ENCODE measurements around the gene NCKAP5. TPM values are rescaled to one million over a fixed set of nuclear protein-coding genes. Genes with fewer than 3 reads are reported as not detected.

Gene NCKAP5
- total and polyA plus RNA-seq, 2 of the 13 experiments (the other 11 are each of a cell fraction or from before 2014, with no cell fraction given) = 0.01 TPM; not detected in 1

DNA sequence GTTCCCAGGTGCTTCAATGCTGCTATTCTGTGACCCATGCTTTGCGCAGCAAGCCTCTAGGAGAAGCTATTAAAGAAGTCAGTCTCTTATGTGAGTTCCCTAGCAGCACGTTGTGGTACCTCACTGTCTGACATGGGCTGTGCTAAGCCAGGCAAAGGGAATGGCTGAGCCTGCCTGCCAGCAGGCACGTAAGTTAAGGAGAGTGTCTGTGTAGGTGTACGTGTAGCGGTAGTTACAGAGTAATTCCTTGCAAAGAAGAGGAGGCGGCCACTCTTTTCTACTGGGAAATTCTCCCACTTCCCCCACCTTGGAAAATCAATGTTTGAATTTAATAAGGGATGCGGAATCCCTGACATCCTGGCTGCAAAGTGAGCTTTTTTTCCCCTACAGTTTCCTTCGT, 774.7 kb downstream of the NCKAP5 start (continued):
- TF ChIP-seq, protein P1, sequence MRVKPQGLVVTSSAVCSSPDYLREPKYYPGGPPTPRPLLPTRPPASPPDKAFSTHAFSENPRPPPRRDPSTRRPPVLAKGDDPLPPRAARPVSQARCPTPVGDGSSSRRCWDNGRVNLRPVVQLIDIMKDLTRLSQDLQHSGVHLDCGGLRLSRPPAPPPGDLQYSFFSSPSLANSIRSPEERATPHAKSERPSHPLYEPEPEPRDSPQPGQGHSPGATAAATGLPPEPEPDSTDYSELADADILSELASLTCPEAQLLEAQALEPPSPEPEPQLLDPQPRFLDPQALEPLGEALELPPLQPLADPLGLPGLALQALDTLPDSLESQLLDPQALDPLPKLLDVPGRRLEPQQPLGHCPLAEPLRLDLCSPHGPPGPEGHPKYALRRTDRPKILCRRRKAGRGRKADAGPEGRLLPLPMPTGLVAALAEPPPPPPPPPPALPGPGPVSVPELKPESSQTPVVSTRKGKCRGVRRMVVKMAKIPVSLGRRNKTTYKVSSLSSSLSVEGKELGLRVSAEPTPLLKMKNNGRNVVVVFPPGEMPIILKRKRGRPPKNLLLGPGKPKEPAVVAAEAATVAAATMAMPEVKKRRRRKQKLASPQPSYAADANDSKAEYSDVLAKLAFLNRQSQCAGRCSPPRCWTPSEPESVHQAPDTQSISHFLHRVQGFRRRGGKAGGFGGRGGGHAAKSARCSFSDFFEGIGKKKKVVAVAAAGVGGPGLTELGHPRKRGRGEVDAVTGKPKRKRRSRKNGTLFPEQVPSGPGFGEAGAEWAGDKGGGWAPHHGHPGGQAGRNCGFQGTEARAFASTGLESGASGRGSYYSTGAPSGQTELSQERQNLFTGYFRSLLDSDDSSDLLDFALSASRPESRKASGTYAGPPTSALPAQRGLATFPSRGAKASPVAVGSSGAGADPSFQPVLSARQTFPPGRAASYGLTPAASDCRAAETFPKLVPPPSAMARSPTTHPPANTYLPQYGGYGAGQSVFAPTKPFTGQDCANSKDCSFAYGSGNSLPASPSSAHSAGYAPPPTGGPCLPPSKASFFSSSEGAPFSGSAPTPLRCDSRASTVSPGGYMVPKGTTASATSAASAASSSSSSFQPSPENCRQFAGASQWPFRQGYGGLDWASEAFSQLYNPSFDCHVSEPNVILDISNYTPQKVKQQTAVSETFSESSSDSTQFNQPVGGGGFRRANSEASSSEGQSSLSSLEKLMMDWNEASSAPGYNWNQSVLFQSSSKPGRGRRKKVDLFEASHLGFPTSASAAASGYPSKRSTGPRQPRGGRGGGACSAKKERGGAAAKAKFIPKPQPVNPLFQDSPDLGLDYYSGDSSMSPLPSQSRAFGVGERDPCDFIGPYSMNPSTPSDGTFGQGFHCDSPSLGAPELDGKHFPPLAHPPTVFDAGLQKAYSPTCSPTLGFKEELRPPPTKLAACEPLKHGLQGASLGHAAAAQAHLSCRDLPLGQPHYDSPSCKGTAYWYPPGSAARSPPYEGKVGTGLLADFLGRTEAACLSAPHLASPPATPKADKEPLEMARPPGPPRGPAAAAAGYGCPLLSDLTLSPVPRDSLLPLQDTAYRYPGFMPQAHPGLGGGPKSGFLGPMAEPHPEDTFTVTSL (CRISPR knock-in tag; IDR thresholded peaks at IDR 0.05; ENCODE audit: borderline replicate concordance) = no peak
- TF ChIP-seq, protein P2, sequence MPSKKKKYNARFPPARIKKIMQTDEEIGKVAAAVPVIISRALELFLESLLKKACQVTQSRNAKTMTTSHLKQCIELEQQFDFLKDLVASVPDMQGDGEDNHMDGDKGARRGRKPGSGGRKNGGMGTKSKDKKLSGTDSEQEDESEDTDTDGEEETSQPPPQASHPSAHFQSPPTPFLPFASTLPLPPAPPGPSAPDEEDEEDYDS (CRISPR knock-in tag; IDR thresholded peaks at IDR 0.05) = no peak
- TF ChIP-seq ASH2L (IDR thresholded peaks at IDR 0.05; ENCODE audit: insufficient read length, low read depth, low read length) (no peak), ELF3 (CRISPR knock-in tag; IDR thresholded peaks at IDR 0.05) (no peak), ARNT2 (CRISPR knock-in tag; IDR thresholded peaks at IDR 0.05; ENCODE audit: low read depth) (no peak)
- TF ChIP-seq, protein P3, sequence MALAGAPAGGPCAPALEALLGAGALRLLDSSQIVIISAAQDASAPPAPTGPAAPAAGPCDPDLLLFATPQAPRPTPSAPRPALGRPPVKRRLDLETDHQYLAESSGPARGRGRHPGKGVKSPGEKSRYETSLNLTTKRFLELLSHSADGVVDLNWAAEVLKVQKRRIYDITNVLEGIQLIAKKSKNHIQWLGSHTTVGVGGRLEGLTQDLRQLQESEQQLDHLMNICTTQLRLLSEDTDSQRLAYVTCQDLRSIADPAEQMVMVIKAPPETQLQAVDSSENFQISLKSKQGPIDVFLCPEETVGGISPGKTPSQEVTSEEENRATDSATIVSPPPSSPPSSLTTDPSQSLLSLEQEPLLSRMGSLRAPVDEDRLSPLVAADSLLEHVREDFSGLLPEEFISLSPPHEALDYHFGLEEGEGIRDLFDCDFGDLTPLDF (CRISPR knock-in tag; IDR thresholded peaks at IDR 0.05) = no peak

Measured in HepG2 (cell line).